SKM-1 treated with dmso at 0.1 percent for 144 hours (cell line): ENCODE measurements around the gene MMP19.
"Not testable (repeated sequence)": the region's sequence is repeated elsewhere in the genome, so short reads cannot be mapped to it uniquely, and the experiment has no call there.

Experiments
- DNase-seq: peaks from one replicate; lab custom pipeline; 2025; ENCODE audit not compliant: unreplicated experiment; lab: John Stamatoyannopoulos, UW

The MMP19 gene, protein sequence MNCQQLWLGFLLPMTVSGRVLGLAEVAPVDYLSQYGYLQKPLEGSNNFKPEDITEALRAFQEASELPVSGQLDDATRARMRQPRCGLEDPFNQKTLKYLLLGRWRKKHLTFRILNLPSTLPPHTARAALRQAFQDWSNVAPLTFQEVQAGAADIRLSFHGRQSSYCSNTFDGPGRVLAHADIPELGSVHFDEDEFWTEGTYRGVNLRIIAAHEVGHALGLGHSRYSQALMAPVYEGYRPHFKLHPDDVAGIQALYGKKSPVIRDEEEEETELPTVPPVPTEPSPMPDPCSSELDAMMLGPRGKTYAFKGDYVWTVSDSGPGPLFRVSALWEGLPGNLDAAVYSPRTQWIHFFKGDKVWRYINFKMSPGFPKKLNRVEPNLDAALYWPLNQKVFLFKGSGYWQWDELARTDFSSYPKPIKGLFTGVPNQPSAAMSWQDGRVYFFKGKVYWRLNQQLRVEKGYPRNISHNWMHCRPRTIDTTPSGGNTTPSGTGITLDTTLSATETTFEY

DNA sequence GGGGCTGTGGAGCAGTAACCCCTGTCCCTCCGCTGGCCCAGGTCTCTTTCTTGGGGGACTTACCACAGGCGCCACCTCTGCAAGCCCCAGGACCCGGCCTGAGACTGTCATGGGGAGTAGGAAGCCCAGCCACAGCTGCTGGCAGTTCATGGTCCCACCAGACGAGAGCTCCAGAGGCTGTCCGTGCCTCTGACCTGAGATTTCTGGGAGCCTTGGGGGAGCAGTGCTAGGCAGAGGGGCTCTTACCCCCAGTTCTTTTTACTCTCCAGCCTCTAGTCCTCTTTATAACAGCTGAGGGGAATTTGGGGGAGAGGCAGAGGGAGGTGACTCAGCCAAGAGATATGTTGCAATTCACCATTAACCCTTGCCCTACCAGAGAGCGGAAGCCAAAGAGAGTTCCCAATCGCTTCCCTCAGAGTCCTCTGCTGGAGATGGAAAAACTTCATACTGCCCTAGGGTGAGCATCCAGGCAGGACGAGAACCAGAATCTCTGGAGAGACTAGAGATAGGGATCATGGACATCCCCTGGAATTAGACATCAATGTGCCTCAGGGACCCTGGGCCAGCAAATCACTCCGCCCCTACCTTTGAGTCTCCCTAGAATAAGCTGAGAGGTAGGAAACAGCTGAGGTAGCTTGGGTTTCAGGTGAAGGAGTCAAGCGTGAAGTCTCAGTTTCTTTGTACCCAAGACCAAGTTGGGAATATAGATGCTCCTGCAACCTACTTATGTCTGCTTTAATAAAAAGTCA is at the start of gene MMP19:
Gene MMP19 (minus strand): TSS at position 256 of the 749 bp plus-strand sequence. CDS start 106 bp downstream, at position 150.
- peak; percentile 29 for DNase-seq

DNA sequence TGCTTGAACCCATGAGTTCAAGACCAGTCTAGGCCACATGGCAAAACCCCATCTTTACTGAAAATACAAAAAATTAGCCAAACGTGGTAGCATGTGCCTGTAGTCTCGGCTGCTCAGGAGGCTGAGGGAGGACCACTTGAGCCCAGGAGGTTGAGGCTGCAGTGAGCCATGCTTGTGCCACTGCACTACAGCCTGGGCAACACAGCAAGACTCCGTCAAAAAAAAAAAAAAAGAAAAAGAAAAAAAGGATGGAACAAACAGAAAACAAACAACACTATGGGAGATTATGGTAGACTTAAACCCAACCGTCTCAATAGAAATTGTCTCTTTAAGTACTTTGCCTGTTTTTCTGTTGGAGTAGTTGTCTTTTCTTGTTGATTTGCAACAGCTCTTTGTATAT is 48.6 kb upstream of the MMP19 start:
- no peak for DNase-seq

DNA sequence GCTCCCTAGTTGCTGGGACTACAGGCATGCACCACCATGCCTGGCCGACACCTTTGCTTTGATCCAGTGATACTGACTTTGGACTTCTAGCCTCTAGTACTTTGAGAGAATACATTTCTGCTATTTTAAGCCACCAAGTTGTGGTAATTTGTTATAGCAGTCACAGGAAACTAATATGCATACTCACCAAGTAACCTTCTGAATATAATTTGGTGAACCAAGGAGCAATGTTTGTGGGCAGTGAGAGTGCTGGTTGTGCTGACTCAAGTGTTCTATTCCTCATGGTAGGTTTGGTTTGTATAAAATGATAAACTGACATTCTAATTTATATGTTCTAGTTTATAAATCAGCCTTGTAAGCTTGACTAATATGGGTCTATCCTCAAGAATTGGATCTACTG is 42.4 kb upstream of the MMP19 start:
- DNase-seq, result no peak

DNA sequence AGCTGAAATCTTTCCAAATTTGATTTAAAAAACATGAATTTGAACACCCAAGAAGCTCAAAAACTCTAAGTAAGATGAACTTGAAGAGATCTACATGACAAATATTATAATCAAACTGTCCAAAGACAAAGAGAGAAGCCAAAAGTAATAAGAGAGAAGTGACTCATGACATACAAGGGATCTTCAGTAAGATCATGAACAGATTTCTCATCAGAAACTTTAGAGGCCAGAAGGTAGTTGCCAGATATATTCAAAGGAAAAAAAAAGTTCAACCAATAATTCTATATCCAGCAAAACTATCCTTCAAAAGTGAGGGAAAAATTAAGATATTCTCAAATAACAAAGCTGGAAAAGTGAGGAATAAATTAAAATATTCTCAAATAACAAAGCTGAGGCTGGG is 35.1 kb upstream of the MMP19 start:
- no peak for DNase-seq

DNA sequence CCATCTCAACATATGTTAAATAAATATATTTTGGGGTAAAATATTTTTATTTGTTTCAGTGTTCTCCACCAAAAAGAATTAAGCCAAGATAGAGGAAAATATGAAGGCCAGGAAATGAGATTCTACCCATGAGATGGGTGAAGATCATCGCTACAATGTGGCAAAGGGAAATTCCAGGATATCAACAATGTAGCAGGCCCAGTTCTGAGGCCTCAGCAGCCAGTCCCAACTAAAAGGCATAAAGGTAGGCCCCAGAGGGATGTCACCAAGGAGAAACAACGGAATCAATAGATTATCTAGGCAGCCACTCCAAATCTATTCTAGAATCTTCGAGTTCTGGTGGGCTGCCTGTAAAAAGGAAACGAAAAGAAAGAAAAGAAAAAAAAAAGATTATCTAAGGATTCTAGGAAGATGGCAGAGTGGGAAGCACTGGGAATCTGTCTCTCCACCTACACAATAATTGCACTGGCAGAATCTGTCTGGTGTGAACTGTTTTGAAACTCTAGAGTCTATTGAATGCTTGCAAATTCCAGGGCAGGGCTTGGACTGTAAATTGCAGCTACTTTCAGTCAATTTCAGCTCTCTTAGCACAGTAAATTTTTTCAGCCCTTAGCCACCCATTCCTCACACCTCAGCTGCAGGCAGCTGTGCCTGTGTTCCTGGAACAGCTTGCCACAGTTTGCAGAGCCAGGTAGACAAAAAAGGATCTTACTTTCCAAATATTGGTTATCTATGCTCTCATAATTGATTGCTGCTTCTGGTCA is 33.1 kb upstream of the MMP19 start:
- no peak for DNase-seq

DNA sequence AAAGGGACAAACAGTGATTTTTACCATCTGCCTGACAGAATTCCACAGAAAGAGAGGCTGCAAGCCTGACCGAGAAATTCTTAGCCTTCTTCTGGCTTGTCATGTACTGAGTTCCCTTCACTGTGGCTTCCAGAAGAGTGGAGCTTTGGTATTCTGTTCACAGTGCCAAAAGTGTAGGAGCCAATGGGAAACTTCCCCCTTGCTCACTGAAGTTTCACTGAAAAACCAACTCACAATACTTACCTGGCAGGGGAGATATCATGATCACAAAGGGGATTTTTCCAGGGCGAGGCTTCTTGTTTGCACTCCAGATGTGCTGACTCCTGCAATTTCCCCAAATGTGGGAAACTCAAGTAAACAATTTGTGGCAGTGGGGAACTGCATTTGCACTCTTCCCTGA is 31.7 kb upstream of the MMP19 start:
- DNase-seq, result no peak

DNA sequence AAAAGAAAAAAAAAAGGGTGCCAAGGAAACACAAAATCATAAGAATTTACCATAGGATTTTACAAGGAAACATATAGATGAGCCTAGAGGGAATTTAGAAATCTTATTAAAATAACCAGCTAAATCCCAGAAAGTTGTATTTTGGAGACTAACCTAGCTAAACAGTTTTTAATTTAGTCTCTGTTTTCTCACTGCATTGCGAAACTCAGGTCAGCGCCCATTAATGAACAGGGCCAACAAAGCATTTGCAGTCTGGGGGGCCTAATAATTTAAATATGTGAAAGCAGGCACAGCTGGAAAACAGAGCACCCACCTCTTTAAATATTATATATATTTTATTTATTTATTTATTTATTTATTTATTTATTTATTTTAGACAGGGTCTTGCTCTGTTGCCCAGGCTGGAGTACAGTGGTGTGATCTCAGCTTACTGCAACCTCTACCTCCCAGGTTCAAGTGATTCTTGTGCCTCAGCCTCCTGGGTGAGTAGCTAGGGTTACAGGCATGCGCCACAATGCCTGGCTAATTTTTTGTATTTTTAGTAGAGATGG is 23.8 kb upstream of the MMP19 start:
- DNase-seq, result not testable (repeated sequence)

DNA sequence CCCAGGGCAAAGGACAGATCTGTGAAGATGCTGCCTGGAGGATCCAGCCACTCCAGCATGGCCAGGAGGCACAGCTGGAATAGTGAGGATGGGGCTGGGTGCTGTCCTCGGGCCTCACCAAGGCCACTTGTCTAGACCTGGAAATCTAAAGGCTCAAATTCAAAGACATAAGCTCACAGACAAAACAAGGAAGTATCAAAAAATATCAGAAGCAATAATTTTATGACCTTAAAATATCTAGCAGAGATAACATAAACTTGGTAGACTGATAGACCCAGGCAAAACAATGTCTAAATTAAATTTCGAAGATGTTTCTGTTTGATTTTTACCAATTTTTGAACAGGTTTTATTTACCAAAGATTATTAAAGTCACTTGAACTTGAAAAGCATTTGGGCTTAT is 22.6 kb upstream of the MMP19 start:
- DNase-seq, result no peak

DNA sequence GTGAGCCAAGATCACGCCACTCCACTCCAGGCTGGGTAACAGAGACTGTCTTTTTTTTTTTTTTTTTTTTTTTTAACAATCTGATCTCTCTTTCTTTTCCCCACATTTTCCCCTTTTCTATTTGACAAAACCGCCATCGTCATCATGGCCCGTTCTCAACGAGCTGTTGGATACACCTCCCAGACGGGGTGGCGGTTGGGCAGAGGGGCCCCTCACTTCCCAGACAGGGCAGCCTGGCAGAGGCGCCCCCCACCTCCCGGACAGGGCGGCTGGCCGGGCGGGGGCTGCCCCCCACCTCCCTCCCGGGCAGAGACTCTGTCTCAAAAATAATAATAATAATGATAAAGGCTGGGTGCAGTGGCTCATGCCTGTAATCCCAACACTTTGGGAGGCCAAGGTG is 20.2 kb upstream of the MMP19 start:
- not testable (repeated sequence) for DNase-seq

DNA sequence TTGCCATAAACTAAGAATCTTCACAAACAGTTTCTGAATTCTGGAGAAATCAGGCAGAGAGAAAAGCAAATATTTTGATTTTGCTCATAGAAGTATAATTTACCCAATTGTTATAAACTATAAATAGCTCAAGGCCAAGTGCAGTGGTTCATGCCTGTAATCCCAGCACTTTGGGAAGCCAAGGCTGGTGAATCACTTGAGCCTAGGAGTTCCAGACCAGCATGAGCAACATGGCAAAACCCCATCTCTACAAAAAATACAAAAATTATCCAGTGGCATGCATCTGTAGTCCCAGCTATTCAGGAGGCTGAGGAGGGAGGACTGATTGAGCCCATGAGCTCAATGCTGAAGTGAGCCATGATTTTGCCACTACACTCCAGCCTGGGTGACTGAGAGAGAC is 19.6 kb upstream of the MMP19 start:
- DNase-seq, result no peak

DNA sequence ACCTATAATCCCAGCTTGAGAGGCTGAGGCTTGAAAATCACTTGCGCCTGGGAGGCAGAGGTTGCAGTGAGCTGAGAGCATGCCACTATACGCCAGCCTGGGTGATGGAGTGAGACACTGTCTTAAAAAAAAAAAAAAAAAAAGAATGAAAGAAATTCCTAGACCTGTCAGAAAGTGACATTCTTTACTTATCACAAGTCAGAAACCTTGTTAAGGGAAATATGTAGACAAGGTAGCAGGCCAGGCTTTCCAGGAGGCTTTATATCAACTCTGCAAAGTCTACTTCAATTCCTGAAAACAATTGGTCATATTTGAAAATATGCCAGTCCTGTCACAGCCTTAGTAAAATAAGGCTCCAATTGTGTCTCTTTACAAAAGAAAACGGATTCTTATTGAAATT is 19.1 kb upstream of the MMP19 start:
- DNase-seq, result no peak

DNA sequence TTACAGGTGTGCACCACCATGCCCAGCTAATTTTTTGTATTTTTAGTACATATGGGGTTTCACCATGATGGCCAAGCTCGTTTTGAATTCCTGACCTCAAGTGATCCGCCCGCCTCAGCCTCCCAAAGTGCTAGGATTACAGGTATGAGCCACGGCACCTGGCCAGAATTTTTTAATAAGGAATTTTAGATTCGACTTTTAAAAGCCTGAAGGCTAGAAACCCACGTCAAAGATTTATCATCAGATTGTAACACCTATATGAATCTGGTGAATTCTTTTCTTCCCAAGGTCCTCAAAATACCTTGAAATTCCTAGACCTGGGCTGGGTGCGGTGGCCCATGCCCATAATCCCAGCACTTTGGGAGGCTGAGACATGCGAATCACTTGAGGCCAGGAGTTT is 18.7 kb upstream of the MMP19 start:
- no peak for DNase-seq

DNA sequence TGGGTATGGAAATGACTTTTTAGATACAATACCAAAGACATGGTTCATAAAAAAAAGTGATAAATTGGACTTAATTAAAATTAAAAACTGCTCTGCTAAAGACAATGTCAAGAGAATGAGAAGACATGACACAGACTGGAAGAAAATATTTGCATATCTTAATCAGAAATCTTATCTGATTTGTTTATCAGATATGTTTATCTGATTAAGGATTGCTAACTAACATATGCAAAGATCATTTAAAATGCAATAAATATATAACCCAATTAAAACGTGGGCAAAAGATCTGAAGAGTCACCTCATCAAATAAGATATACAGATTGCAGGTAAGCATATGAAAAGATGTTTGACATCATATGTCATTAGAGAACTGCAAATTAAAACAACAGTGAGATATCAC is 10.0 kb upstream of the MMP19 start:
- no peak for DNase-seq

DNA sequence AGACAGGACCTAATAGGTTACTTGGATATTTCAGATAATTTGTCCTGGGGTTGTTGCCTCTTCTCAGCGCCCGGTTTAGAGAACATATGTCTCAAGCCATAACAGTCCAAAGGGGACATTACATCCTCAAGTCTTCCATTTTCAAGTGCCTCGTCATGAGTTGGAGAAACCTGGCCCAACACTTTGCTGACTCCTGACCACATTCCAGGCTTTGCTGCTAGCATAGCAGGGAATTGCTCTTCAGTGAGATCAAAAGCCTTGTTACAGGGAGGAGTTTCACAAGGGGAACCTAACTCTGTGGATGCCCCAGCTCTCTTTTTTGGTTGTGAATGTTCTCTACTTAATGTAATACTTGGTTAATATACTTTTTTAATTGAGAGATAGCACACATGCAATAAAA is 8.2 kb upstream of the MMP19 start:
- DNase-seq, result no peak

DNA sequence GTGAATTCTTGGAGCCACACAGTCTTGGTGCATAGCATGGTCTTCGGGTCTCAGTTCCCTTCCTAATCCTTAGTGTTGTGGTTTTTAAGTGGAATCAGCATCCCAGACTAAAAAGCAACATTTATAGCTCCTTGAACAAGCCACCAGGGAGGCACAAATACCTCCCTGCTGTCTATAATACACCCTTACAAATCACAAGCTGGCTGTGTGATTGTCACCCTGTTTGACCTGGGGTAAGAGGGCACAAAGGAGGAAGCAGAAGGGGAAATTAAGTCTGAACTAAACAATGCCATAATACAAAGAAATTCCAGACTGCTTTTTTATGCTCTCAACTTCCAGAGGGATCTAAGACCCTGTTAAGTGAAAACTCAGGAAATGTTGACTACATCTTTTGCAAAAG is 7.7 kb upstream of the MMP19 start:
- DNase-seq, result no peak

DNA sequence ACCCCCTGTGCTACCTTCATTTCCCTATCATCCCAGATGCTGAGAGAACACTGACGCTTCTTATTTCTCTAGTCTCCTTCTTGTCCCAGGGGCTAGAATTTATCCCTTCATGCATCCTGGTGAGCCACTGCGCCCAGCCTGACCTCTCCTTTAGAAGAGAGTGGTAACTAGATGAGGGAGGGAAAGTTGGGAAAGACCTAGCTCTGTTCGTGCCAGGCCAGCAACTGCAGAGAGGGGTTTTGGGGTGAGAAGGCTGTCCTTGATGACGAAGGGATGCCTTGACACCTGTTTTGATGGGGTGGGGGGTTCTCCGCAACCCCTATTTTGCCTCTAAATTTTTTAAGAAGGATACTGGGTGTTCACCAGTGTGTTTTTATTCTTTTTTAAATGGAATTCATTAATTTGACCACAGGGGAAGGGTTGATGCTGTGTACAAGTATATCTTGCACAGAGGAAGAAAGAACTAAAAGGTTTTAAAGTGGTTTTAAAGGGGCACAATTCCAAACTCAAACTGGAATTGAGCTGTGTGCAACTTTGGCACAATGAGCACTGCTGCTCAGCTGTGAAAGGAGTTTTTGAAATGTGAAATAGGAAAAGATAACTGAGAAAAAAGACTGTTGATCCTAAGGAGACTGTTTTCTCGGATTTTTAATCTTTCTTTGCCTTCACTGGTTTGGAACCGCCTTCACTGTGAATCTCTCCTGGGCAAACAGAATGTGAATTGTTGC is 7.0 kb upstream of the MMP19 start:
- DNase-seq, result no peak

DNA sequence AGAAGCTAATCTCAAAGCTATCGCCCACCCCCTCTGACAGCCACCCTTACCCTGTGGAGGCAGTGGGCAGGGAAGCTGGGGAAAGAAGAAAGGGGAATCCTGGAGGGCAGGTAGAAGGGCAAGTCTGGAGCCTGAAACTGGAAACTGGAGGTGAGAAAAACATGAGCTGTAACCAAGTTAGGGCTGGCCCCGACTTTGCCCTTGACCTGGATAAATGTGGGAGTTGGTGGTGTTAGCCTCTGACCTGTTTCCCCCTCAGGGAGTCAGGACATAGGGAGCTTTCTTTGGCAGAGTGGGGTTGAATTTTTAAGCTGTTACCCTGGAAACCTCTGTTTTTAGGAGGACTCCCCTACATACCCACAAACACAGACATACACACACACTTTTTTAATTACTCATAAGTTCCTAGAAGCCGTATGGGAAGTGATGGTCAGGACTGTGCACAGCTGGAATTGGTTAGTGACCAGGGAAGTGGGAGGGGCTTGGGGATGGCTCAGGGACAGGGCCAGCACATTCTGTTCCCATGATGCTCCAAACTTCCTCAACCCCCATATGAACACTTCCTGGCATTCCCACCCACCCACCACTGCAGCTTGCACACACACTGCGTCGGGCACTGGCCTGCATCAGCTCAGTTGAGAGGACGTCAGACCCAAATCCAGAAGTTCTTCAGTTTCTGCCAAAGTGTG is 5.0 kb upstream of the MMP19 start:
- no peak for DNase-seq

DNA sequence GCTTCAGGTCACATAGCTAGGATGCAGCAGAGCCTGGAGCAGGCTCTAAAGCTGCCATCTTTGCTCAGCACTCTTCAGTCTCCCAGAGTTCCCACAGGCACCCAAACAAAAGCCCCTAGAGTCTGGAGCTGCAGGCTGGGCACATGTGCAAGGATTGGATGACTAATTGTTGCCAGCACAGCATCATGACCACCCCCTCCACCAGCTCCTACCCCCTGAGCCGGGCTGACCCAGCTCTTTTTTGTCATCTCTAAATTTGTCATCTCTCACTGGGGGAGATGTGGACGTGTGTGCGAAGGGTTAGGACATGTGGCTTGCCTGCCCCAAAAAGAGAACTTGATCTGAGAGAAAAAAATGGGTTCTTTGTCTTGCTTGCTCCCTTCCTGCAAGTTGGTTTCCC is 4.3 kb upstream of the MMP19 start:
- peak; percentile 2 for DNase-seq

DNA sequence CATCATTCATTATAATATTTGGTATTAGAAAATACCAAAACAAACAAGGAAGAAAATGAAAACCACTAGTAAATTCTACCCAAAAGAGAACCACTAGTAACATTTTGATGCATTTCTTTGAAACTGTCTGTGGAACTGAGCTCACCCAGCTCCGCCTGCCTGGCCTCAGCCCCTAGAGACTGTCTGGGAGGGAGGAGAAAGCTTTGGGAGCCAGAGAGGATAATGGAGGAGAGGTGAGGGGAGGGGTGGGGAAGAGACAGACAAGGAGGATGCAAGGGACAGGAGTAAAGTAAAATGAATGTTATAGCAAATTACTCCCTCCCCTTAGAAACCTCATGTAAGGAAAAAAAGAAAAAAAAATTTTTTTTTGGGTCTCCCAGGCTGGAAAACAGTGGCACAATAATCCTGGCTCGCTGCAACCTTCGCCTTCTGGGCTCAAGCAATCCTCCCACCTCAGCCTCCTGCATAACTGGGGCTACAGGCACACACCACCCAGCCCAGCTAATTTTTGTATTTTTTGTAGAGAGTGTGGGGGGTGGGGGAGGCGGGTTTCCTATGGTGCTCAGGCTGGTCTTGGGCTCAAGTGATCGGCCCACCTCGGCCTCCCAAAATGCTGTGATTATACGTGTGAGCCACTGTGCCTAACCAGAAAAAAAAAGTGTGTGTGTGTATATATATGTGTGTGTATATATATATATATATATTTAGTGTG is 3.2 kb upstream of the MMP19 start:
- no peak for DNase-seq
